Testis (tissue), 2 donors: ENCODE measurements around the gene AASDHPPT.

Experiments
- CTCF ChIP-seq, 3 experiments: fragments of 450-650 bp in 2 of 3; fragments of 200-600 bp in 1 of 3; sonication (generic) in 1 of 3; IDR thresholded peaks; one replicate each; pipeline ENCODE4 v1.5.1; 2016 to 2019; ENCODE audit warnings: antibody characterized with exemption in 3 of 3, mild to moderate bottlenecking in 2 of 3, moderate library complexity in 1 of 3
- POLR2A ChIP-seq: fragments of 450-650 bp; IDR thresholded peaks from one replicate; pipeline ENCODE4 v1.6.1; 2017; ENCODE audit warnings: antibody characterized with exemption, mild to moderate bottlenecking, moderate library complexity

- TF ChIP-seq CTCF (IDR thresholded peaks at IDR 0.05) (no peak), POLR2A (no peak)
These were observed 55.3 kb downstream of the AASDHPPT start for GRCh38 chr11:106132582-106133354.
